ENCODE results near the gene EVC2.

The EVC2 gene

DNA sequence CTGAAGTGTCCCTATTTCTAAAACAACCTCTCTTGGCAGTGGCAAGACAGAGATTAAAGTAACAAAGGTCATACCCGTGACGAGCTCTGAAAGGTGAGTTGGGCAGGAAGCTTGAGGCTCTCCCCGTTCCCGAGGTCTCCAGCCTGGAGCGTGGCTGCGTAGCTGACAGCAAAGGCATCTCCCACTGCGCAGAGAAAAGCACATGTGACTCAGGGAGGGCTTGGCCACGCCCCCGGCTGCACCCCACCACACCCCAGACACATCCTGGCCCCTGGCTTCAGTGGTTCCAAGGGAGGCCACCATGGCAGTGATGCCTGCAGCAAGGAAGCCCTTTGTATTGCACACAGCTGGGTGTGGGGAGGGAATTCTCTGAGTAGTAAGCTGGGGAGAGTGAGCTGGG, 23.1 kb downstream of the EVC2 start:
- TF ChIP-seq, protein P1, sequence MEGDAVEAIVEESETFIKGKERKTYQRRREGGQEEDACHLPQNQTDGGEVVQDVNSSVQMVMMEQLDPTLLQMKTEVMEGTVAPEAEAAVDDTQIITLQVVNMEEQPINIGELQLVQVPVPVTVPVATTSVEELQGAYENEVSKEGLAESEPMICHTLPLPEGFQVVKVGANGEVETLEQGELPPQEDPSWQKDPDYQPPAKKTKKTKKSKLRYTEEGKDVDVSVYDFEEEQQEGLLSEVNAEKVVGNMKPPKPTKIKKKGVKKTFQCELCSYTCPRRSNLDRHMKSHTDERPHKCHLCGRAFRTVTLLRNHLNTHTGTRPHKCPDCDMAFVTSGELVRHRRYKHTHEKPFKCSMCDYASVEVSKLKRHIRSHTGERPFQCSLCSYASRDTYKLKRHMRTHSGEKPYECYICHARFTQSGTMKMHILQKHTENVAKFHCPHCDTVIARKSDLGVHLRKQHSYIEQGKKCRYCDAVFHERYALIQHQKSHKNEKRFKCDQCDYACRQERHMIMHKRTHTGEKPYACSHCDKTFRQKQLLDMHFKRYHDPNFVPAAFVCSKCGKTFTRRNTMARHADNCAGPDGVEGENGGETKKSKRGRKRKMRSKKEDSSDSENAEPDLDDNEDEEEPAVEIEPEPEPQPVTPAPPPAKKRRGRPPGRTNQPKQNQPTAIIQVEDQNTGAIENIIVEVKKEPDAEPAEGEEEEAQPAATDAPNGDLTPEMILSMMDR (IDR thresholded peaks at IDR 0.05; ENCODE audit: low read depth, low read length), result no peak
- Histone ChIP-seq H3K36me3 (no peaks in the 10 kb centered on the region), H3K27me3 (0 out of 2 replicates have a peak, but pooled peaks cover 4% of the 10 kb centered on the region), H3K4me3 (ENCODE audit: low read depth, low read length) (no peak overlapping the region), H3K4me1 (no peaks in the 10 kb centered on the region), H3K9me3 (no peaks in the 10 kb centered on the region)
- DNase-seq, result no peak

DNA sequence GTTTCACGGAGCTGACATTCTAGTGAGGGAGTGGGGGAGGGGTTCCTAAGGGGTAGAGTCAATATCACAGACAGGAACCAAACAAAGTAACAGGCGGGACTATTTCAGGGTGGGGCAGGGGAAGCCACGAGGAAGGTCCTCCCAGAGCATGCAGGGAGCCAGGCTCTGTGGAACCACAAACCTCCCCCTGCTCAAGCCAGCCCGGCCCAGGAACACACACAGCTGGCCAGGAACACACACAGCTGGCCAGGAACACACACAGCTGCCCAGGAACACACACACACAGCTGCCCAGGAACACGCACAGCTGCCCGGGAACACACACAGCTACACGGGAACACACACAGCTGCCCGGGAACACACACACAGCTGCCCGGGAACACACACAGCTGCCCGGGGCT, 24.8 kb downstream of the EVC2 start:
- Histone ChIP-seq H3K4me1 (no peaks in the 10 kb centered on the region), H3K27me3 (0 out of 2 replicates have a peak, but pooled peaks cover 4% of the 10 kb centered on the region), H3K36me3 (no peaks in the 10 kb centered on the region), H3K4me3 (ENCODE audit: low read depth, low read length) (no peak overlapping the region), H3K9me3 (no peaks in the 10 kb centered on the region)
- DNase-seq, result no peak
- TF ChIP-seq, protein P1 (IDR thresholded peaks at IDR 0.05; ENCODE audit: low read depth, low read length), result no peak

DNA sequence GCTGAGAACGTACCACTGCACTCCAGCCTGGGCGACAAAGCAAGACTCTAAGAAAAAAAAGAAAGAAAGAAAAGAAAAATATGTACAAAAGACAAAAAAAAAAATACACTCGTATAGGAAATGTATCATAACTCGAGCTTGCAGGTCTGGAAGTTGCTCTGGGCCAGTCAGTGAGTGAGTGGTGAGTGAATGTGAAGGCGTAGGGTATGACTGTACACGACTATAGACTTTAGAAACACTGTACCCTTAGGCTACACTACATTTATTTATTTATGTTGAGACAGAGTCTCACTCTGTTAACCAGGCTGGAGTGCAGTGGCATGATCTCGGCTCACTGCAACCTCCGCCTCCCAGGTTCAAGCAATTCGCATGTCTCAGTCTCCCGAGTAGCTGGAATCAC, 29.4 kb downstream of the EVC2 start:
- Histone ChIP-seq H3K4me3 (ENCODE audit: low read depth, low read length) (no peak overlapping the region), H3K36me3 (no peaks in the 10 kb centered on the region), H3K9me3 (no peaks in the 10 kb centered on the region), H3K27me3 (0 out of 2 replicates have a peak, but pooled peaks cover 4% of the 10 kb centered on the region), H3K4me1 (no peaks in the 10 kb centered on the region)
- TF ChIP-seq, protein P1 (IDR thresholded peaks at IDR 0.05; ENCODE audit: low read depth, low read length), result no peak
- DNase-seq, result no peak

DNA sequence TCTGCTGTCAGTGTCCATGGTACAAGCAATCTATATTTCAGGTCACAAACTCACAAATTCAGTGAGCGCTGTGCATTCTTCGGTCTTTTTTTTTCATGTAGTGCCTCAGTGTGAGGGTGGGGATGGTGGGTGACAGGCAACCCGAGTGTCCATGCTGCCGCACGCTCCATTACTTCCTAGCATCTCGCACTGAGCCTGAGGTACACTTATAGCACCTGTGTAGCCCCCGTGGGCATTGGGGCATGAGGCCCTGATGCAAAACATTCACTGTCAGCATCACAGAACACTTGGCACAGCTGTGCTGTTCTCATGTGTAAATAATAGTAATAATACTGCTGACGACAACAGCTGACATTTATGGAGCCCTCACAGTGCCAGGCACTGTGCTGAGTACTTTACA, 31.6 kb downstream of the EVC2 start:
- H3K27me3 ChIP-seq, result 0 out of 2 replicates have a peak, but pooled peaks cover 4% of the 10 kb centered on the region
- no peaks in the 10 kb centered on the region for H3K9me3 ChIP-seq
- H3K4me3 ChIP-seq (ENCODE audit: low read depth, low read length), result no peak overlapping the region
- no peak for DNase-seq
- no peaks in the 10 kb centered on the region for H3K36me3 ChIP-seq
- TF ChIP-seq, protein P1 (IDR thresholded peaks at IDR 0.05; ENCODE audit: low read depth, low read length), result no peak
- H3K4me1 ChIP-seq, result no peaks in the 10 kb centered on the region

DNA sequence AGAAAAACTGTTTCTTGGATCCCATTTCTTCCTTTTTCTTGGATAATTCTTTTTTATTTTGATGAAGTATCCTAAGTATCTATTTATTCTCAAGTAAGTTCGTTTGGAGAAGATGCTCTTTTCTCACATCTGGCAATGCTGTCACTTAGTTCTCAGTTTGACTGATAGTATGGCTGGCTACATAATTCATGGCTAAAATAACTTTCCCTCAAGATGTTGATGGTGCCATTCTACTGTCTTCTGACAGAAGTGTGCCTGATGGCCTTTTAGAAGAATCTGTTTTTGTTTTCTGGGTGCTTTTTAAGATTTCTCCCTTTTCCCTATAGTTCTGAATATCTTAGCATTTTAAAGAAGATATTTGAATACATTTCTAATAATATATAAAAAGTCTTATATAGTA, 41.6 kb downstream of the EVC2 start:
- H3K4me1 ChIP-seq, result no peaks in the 10 kb centered on the region
- H3K27me3 ChIP-seq, result no peaks in the 10 kb centered on the region
- TF ChIP-seq, protein P1 (IDR thresholded peaks at IDR 0.05; ENCODE audit: low read depth, low read length), result no peak
- no peak for DNase-seq
- no peak overlapping the region for H3K4me3 ChIP-seq (ENCODE audit: low read depth, low read length)
- H3K36me3 ChIP-seq, result no peaks in the 10 kb centered on the region
- no peaks in the 10 kb centered on the region; the same call in 1 of the 2 replicates for H3K9me3 ChIP-seq

DNA sequence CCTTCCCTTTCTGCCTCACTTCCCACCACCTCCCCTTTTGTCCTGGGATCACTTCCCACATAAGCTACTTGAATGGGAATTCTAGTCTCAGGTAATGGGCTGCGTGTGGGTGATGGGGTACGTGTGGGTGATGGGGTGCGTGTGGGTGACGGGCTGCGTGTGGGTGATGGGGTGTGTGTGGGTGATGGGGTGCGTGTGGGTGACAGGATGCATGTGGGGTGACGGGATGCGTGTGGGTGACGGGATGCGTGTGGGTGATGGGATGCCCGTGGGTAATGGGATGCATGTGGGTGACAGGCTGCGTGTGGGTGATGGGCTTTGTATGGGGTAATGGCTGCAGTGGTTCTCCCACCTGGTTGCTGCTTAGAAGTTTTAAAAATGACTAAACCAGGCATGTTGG, 43.6 kb downstream of the EVC2 start:
- H3K36me3 ChIP-seq, result no peaks in the 10 kb centered on the region
- TF ChIP-seq, protein P1 (IDR thresholded peaks at IDR 0.05; ENCODE audit: low read depth, low read length), result no peak

More for the DNA sequence above, 43.6 kb downstream of the EVC2 start:
- Histone ChIP-seq H3K27me3 (no peaks in the 10 kb centered on the region), H3K9me3 (no peaks in the 10 kb centered on the region; the same call in 1 of the 2 replicates), H3K4me3 (ENCODE audit: low read depth, low read length) (no peak overlapping the region), H3K4me1 (no peaks in the 10 kb centered on the region)
- DNase-seq, result no peak
